SU-DHL-6 (cell line): ENCODE results near the gene EEF1A2.
"Not testable (repeated sequence)": the region's sequence is repeated elsewhere in the genome, so short reads cannot be mapped to it uniquely, and the experiment has no call there.

Experiments used
- H2AFZ ChIP-seq: fragments of 200-600 bp; sonication (generic); 2 replicates; pipeline ENCODE4 v1.6.1; 2014; ENCODE audit warnings: low read depth, mild to moderate bottlenecking, moderate library complexity, mixed read lengths, antibody characterized with exemption, low read length; ENCODE audit not compliant: severe bottlenecking
- H3F3A ChIP-seq: fragments of 200-600 bp; shearing (Covaris generic); 2 replicates; pipeline ENCODE4 v1.6.0; 2016; ENCODE audit warnings: antibody characterized with exemption, mild to moderate bottlenecking; ENCODE audit not compliant: insufficient read depth
- H3K27ac ChIP-seq: fragments of 200-600 bp; sonication (generic); 2 replicates; pipeline ENCODE4 v1.5.1; 2016; ENCODE audit warnings: low read depth, mild to moderate bottlenecking, low read length, moderate library complexity, mixed read lengths
- H3K27me3 ChIP-seq: fragments of 200-600 bp; sonication (generic), shearing (Covaris generic); 2 replicates; pipeline ENCODE4 v1.6.0; 2014; ENCODE audit warnings: mild to moderate bottlenecking, low read length
- H3K36me3 ChIP-seq: fragments of 200-600 bp; sonication (generic); 2 replicates; pipeline ENCODE4 v1.6.1; 2014; ENCODE audit warnings: mild to moderate bottlenecking, low read length, mixed read lengths
- H3K4me2 ChIP-seq: fragments of 300-600, 200-600 bp; shearing (Covaris generic), sonication (generic); 2 replicates; pipeline ENCODE4 v1.6.0; 2014; ENCODE audit warnings: low read length, low read depth, mild to moderate bottlenecking; ENCODE audit not compliant: poor library complexity, severe bottlenecking
- H3K4me3 ChIP-seq: fragments of 200-600 bp; sonication (generic); 2 replicates; pipeline ENCODE4 v1.5.1; 2014; ENCODE audit warnings: antibody characterized with exemption, low read length, mild to moderate bottlenecking, mixed read lengths; ENCODE audit not compliant: insufficient read depth, poor library complexity, severe bottlenecking
- H3K79me2 ChIP-seq: fragments of 200-600 bp; sonication (generic); 2 replicates; pipeline ENCODE4 v1.6.1; 2014; ENCODE audit warnings: mild to moderate bottlenecking, low read length, moderate library complexity; ENCODE audit not compliant: insufficient read depth
- H3K9ac ChIP-seq: fragments of 200-600 bp; sonication (generic); 2 replicates; pipeline ENCODE4 v1.7.0; 2014; ENCODE audit warnings: mild to moderate bottlenecking, low read length
- H3K9me2 ChIP-seq: fragments of 200-600 bp; sonication (generic); replicated peaks from 2 replicates; pipeline ENCODE4 v1.6.1; 2014; ENCODE audit warnings: low read length; ENCODE audit not compliant: insufficient read depth
- H3K9me3 ChIP-seq: fragments of 200-600 bp; sonication (generic); 2 replicates; pipeline ENCODE4 v1.6.1; 2014; ENCODE audit warnings: low read length, mixed read lengths; ENCODE audit not compliant: insufficient read depth
- H4K20me1 ChIP-seq: fragments of 200-600 bp; sonication (generic); 2 replicates; pipeline ENCODE4 v1.6.1; 2014; ENCODE audit warnings: low read depth, mild to moderate bottlenecking, antibody characterized with exemption, low read length, moderate library complexity, mixed read lengths
- EZH2phosphoT487 ChIP-seq: fragments of 200-600 bp; sonication (generic), shearing (Covaris generic); conservative IDR thresholded peaks from 2 replicates; pipeline ENCODE4 v1.6.1; 2018; ENCODE audit warnings: mild to moderate bottlenecking, antibody characterized with exemption, low read length, moderate library complexity, mixed read lengths
- TF ChIP-seq, protein P1 (sequence below): fragments of 200-600 bp; sonication (generic); IDR thresholded peaks from one replicate; pipeline ENCODE4 v1.5.1; 2017; ENCODE audit warnings: antibody characterized with exemption, mild to moderate bottlenecking, low read length, moderate library complexity; ENCODE audit not compliant: insufficient read depth, poor library complexity, severe bottlenecking

Gene EEF1A2

DNA sequence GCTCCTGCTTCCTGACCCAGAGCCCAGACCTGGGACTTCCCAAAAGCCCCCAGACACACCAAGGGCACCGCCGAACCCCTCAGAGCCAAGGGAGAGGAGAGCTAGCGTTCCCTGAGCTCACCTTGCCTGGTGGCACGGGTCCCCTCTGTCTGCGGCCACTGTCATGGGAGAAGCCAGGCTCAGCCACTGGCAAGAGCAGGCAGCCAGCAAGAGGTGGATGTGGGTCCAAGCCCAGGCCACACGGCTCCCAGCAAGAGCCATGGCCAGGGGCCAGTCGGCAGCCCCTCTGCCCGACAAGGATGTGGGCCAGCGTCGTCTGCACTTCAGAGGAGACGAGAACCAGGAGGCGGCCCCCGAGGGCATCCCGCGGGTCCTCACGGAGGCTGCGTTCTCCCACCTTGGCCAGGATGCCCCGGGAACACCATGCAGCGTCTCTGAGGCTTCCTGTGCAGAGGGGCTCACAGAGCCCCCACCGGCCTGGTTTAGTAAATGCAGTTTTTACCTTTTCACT is 19.5 kb upstream of the EEF1A2 start:
- Histone ChIP-seq H3F3A (no peaks in the 10 kb centered on the region), H3K79me2 (no peaks in the 10 kb centered on the region), H3K9me3 (no peaks in the 10 kb centered on the region), H3K4me2 (no peak overlapping the region), H3K27me3 (no peaks in the 10 kb centered on the region), H3K4me3 (no peak overlapping the region), H3K27ac (no peak overlapping the region), H3K9me2 (no peaks in the 10 kb centered on the region), H3K9ac (no peak overlapping the region), H4K20me1 (no peaks in the 10 kb centered on the region), H2AFZ (no peak overlapping the region), H3K36me3 (peaks cover 3% of the 10 kb centered on the region; the same call in 1 of the 2 replicates)
- TF ChIP-seq, protein P1, sequence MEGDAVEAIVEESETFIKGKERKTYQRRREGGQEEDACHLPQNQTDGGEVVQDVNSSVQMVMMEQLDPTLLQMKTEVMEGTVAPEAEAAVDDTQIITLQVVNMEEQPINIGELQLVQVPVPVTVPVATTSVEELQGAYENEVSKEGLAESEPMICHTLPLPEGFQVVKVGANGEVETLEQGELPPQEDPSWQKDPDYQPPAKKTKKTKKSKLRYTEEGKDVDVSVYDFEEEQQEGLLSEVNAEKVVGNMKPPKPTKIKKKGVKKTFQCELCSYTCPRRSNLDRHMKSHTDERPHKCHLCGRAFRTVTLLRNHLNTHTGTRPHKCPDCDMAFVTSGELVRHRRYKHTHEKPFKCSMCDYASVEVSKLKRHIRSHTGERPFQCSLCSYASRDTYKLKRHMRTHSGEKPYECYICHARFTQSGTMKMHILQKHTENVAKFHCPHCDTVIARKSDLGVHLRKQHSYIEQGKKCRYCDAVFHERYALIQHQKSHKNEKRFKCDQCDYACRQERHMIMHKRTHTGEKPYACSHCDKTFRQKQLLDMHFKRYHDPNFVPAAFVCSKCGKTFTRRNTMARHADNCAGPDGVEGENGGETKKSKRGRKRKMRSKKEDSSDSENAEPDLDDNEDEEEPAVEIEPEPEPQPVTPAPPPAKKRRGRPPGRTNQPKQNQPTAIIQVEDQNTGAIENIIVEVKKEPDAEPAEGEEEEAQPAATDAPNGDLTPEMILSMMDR, result no peak
- TF ChIP-seq EZH2phosphoT487, result no peak

DNA sequence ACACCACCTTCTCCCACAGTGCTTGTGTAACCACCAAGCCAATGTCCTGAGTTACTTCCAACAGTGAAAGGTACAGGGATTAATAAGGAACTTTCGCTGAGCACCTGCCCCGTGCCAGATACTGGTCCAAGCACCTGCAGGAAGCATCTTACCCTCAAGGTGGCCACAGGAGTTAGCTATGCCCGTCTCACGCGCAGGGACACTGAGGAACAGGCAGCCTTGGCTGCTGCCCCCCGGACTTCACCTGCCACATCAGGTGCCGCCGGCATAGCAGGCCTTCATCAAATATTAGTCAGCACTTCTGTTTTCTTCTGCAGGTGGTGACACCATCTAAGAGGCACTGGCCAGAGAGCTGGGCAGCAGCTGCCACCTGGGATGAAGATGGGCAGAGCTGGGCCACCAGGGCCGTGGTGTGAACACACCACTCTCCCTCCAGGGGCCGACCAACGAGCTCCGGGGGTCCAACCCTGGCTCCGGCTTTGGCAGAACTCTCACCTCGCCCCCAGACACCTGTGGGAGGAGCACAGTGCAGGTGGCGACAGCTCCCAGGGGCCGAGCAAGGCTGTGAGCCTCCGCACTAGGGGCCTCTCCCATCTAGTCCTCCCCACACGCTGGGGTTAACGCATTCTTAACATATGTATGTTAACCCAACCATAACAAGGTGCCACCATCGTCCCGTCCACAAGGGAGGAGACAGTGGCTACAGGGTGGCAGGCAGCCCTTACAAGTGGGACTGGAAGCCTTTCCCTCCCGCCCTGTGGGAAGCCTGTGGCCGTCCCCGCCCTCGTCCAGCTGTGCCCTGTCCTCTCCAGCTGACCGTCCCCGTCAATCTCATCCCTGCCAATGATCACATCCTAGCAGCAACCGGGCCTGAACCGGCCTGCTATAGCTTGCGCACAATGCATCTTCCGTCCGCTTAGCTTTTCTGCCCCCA is 18.8 kb upstream of the EEF1A2 start:
- no peaks in the 10 kb centered on the region for H3K9me2 ChIP-seq

GRCh38 chr20:63514520-63514919 is 15.6 kb upstream of the EEF1A2 start:
- H3K27me3 ChIP-seq, H3K79me2 ChIP-seq, H3K9ac ChIP-seq, H3K9me3 ChIP-seq, H3K4me2 ChIP-seq, H3K4me3 ChIP-seq, H4K20me1 ChIP-seq, H2AFZ ChIP-seq, H3K9me2 ChIP-seq, H3F3A ChIP-seq, H3K36me3 ChIP-seq, H3K27ac ChIP-seq: not testable (repeated sequence)

More for the DNA sequence above, 18.8 kb upstream of the EEF1A2 start:
- Histone ChIP-seq H2AFZ (no peak overlapping the region), H4K20me1 (no peaks in the 10 kb centered on the region), H3K79me2 (no peaks in the 10 kb centered on the region), H3K4me3 (no peak overlapping the region), H3K9me3 (no peaks in the 10 kb centered on the region), H3K9ac (no peak overlapping the region), H3F3A (no peaks in the 10 kb centered on the region), H3K27me3 (no peaks in the 10 kb centered on the region), H3K4me2 (no peak overlapping the region), H3K27ac (no peak overlapping the region), H3K36me3 (peaks cover 3% of the 10 kb centered on the region; the same call in 1 of the 2 replicates)
- no peak for TF ChIP-seq EZH2phosphoT487
- TF ChIP-seq, protein P1, result no peak

DNA sequence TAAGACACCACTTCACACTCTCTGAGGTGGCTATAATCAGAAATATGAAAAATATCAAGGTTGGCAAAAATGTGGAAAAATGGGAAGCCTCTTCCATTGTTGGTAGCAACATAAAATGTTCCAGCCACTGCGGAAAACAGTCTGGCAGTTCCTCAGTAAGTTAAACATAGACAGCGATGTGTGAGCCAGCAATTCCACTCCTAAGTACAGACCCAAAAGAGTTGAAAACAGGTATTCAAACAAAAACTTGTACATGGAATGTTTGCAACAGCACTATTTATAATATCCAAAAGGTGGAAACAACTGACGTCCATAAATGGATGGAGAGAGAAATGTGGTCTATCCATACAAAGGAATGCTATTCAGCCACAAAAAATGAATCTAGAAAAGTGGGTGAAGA is 14.3 kb upstream of the EEF1A2 start:
- H3K4me3 ChIP-seq, result no peak overlapping the region
- no peaks in the 10 kb centered on the region for H3K36me3 ChIP-seq
- H3K27ac ChIP-seq, result no peak overlapping the region
- H3K9me2 ChIP-seq, result no peaks in the 10 kb centered on the region
- H4K20me1 ChIP-seq, result no peaks in the 10 kb centered on the region
- TF ChIP-seq, protein P1, result no peak
- no peak for TF ChIP-seq EZH2phosphoT487
- no peaks in the 10 kb centered on the region for H3K27me3 ChIP-seq
- H3K79me2 ChIP-seq, result no peaks in the 10 kb centered on the region
- H3F3A ChIP-seq, result no peaks in the 10 kb centered on the region
- H3K4me2 ChIP-seq, result no peak overlapping the region
- no peaks in the 10 kb centered on the region for H3K9me3 ChIP-seq
- H3K9ac ChIP-seq, result no peak overlapping the region
- H2AFZ ChIP-seq, result no peak overlapping the region
